SK-N-SH treated with all-trans-retinoic acid at 6 μM for 48 hours (cell line): ENCODE results near the gene PRKCE.
A peak's percentile ranks its signal among the peaks of the same experiment; 100 is the strongest.

Source experiments
- ATAC-seq: fragments of 200-7000 bp; cut with Tn5 transposase; 3 replicates; pipeline ENCODE4 v1.9.1; 2020; ENCODE audit warnings: mild to moderate bottlenecking, moderate library complexity
- ARNTL ChIP-seq: fragments of 450-650 bp; formaldehyde crosslinking; IDR thresholded peaks from 2 replicates; pipeline ENCODE4 v1.5.0; 2020; ENCODE audit warnings: low read depth, mild to moderate bottlenecking, moderate library complexity, borderline replicate concordance
- CREB5 ChIP-seq: fragments of 250-450 bp; sonication (Bioruptor Pico); IDR thresholded peaks from 2 replicates; pipeline ENCODE4 v1.5.1; 2020; ENCODE audit warnings: low read depth, mild to moderate bottlenecking, moderate library complexity
- CSDC2 ChIP-seq: fragments of 250-450 bp; sonication (Bioruptor Pico); IDR thresholded peaks from 2 replicates; pipeline ENCODE4 v1.5.0; 2020; ENCODE audit warnings: mild to moderate bottlenecking, moderate library complexity
- CSRNP3 ChIP-seq: fragments of 250-450 bp; sonication (Bioruptor Pico); IDR thresholded peaks from 2 replicates; pipeline ENCODE4 v1.5.1; 2021; ENCODE audit warnings: mild to moderate bottlenecking, moderate library complexity
- GLIS3 ChIP-seq: fragments of 250-450 bp; sonication (Bioruptor Pico); IDR thresholded peaks from 2 replicates; pipeline ENCODE4 v1.5.0; 2020; ENCODE audit warnings: mild to moderate bottlenecking, moderate library complexity
- PATZ1 ChIP-seq: fragments of 250-450 bp; sonication (Bioruptor Pico); IDR thresholded peaks from 2 replicates; pipeline ENCODE4 v1.8.0; 2020; ENCODE audit warnings: mild to moderate bottlenecking, moderate library complexity, borderline replicate concordance
- POU6F1 ChIP-seq: fragments of 250-450 bp; sonication (Bioruptor Pico); IDR thresholded peaks from 2 replicates; pipeline ENCODE4 v1.8.0; 2021; ENCODE audit warnings: low read depth, mild to moderate bottlenecking, moderate library complexity, borderline replicate concordance
- RARB ChIP-seq: fragments of 250-450 bp; sonication (Bioruptor Pico); IDR thresholded peaks from 2 replicates; pipeline ENCODE4 v1.8.0; 2021; ENCODE audit warnings: mild to moderate bottlenecking, moderate library complexity
- SNAI2 ChIP-seq: fragments of 250-450 bp; sonication (Bioruptor Pico); IDR thresholded peaks from 2 replicates; pipeline ENCODE4 v1.5.0; 2020; ENCODE audit warnings: mild to moderate bottlenecking, moderate library complexity
- TCF4 ChIP-seq: fragments of 250-450 bp; sonication (Bioruptor Pico); IDR thresholded peaks from 2 replicates; pipeline ENCODE4 v1.8.0; 2021; ENCODE audit warnings: mild to moderate bottlenecking, moderate library complexity, borderline replicate concordance
- TOX ChIP-seq: fragments of 250-450 bp; sonication (Bioruptor Pico); IDR thresholded peaks from 2 replicates; pipeline ENCODE4 v1.8.0; 2021; ENCODE audit warnings: mild to moderate bottlenecking, moderate library complexity, borderline replicate concordance
- TSHZ2 ChIP-seq: fragments of 250-450 bp; sonication (Bioruptor Pico); IDR thresholded peaks from 2 replicates; pipeline ENCODE4 v1.5.0; 2020; ENCODE audit warnings: mild to moderate bottlenecking, moderate library complexity
- ZC3H10 ChIP-seq: fragments of 250-450 bp; sonication (Bioruptor Pico); IDR thresholded peaks from 2 replicates; pipeline ENCODE4 v1.5.1; 2021; ENCODE audit warnings: mild to moderate bottlenecking, moderate library complexity
- ZFP3 ChIP-seq: fragments of 250-450 bp; sonication (Bioruptor Pico); IDR thresholded peaks from 2 replicates; pipeline ENCODE4 v1.5.0; 2020; ENCODE audit warnings: mild to moderate bottlenecking, moderate library complexity
- ZNF565 ChIP-seq: fragments of 450-650 bp; formaldehyde crosslinking; conservative IDR thresholded peaks from 2 replicates; pipeline ENCODE4 v1.5.0; 2020; ENCODE audit warnings: low read depth, mild to moderate bottlenecking, moderate library complexity
- ZNF70 ChIP-seq: fragments of 450-650 bp; formaldehyde crosslinking; IDR thresholded peaks from 2 replicates; pipeline ENCODE4 v1.5.0; 2020; ENCODE audit warnings: mild to moderate bottlenecking, moderate library complexity
- ZNF8 ChIP-seq: fragments of 450-650 bp; formaldehyde crosslinking; IDR thresholded peaks from 2 replicates; pipeline ENCODE4 v1.5.0; 2020; ENCODE audit warnings: mild to moderate bottlenecking, moderate library complexity

PRKCE gene

GRCh38 chr2:46071074-46071473 is 419.6 kb downstream of the PRKCE start:
- ATAC-seq = no peak
- TF ChIP-seq ZNF70 (no peak), CSRNP3 (CRISPR knock-in tag) (no peak), TSHZ2 (CRISPR knock-in tag) (no peak), RARB (CRISPR knock-in tag) (no peak), PATZ1 (no peak), ZFP3 (CRISPR knock-in tag) (no peak), TOX (CRISPR knock-in tag) (no peak)

- TF ChIP-seq CREB5 (CRISPR knock-in tag) (no peak), CSDC2 (CRISPR knock-in tag) (peak; percentile 84), POU6F1 (CRISPR knock-in tag) (no peak), CSRNP3 (CRISPR knock-in tag) (no peak), ZNF8 (CRISPR knock-in tag) (no peak), GLIS3 (peak; percentile 55; the same call in 1 of the 2 replicates)
- peak; percentile 21; the same call in 2 of the 3 replicates for ATAC-seq
Measured at GRCh38 chr2:46072101-46072820, 420.8 kb downstream of the PRKCE start.

GRCh38 chr2:46073540-46074046 is 422.1 kb downstream of the PRKCE start:
- peak; percentile 95 for ATAC-seq
- TF ChIP-seq POU6F1 (CRISPR knock-in tag) (no peak), ZNF565 (no peak; the same call in 1 of the 2 replicates), SNAI2 (no peak; the same call in none of the 2 replicates), ARNTL (no peak), ZNF8 (CRISPR knock-in tag) (peak; percentile 41; the same call in 1 of the 2 replicates), ZC3H10 (CRISPR knock-in tag) (no peak), TCF4 (peak; percentile 63), CSRNP3 (CRISPR knock-in tag) (no peak), CREB5 (CRISPR knock-in tag) (no peak), GLIS3 (no peak)
